Colonic mucosa (tissue), 4 donors: Measurements from ENCODE around the gene FAM151B. TPM values are rescaled to one million over a fixed set of nuclear protein-coding genes. Genes with fewer than 3 reads are reported as not detected.

Source experiments
- DNase-seq: peaks from one replicate; pipeline ENCODE4 v3.0.0-alpha.2; 2020
- H3K27ac ChIP-seq: fragments of 200-600 bp; one replicate; pipeline ENCODE4 v1.8.0; 2021
- H3K27me3 ChIP-seq: fragments of 200-600 bp; one replicate; pipeline ENCODE4 v1.8.0; 2021
- H3K36me3 ChIP-seq: fragments of 200-600 bp; one replicate; pipeline ENCODE4 v1.8.0; 2021
- H3K4me1 ChIP-seq: fragments of 200-600 bp; one replicate; pipeline ENCODE4 v1.8.0; 2021; ENCODE audit warnings: mild to moderate bottlenecking
- H3K4me3 ChIP-seq: fragments of 200-600 bp; one replicate; pipeline ENCODE4 v1.8.0; 2021
- H3K9ac ChIP-seq, 2 donors: one replicate each; pipeline ENCODE4 v1.7.0; 2013; ENCODE audit warnings: control low read depth in 2 of 2, low read depth in 2 of 2, low read length in 2 of 2
- H3K9me3 ChIP-seq: fragments of 200-600 bp; one replicate; pipeline ENCODE4 v1.8.0; 2021
- intact Hi-C: fragments of 100-400 bp; cut with DNase I; formaldehyde crosslinking; loops from one replicate; pipeline ENCODE4 v1.14.1; 2022
- total RNA-seq, 2 donors: library from RNA; stranded (reverse); fragmentation: NEBNext Ultra II Directional in 1 of 2; extraction: Animal tissue kit (Norgen Biotek cat#: 25700) in 1 of 2; gene quantifications; one replicate each; pipeline ENCODE4 v1.2.1, GENCODE V29; 2021
- TF ChIP-seq, protein P1 (sequence below): fragments of 200-600 bp; IDR thresholded peaks from one replicate; pipeline ENCODE4 v1.8.0; 2022; ENCODE audit warnings: antibody characterized with exemption, mild to moderate bottlenecking
- donor health status: healthy.
- donor health status: DM: no; HTN: no; CAD: no.
- donor health status: DM: no; HTN: no; CAD: no.

The FAM151B gene
- total RNA-seq, 2 donors from 2014 or later = 1.4 to 2.4 TPM

DNA sequence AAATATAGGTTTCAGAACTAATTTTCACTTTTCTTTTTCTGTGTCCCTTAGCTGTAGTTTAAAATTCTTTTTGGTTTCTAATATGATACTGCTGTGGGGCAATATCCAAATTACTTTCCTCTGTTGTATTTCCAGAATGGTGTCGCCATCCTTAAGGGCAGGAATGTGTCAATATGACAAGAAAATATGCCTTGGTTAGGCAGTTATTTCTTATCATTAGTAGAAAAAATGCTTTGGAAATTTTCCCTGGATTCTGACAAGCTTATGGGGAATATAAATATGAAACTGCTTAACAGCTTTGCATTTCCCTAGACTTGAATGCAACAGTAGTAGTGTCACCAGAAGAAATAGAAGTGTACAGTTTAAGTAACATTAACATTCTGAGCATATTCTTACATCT lies 52.8 kb downstream of the FAM151B start:
- DNase-seq = no peak
- no peaks in the 10 kb centered on the region for H3K9me3 ChIP-seq
- TF ChIP-seq, protein P1, sequence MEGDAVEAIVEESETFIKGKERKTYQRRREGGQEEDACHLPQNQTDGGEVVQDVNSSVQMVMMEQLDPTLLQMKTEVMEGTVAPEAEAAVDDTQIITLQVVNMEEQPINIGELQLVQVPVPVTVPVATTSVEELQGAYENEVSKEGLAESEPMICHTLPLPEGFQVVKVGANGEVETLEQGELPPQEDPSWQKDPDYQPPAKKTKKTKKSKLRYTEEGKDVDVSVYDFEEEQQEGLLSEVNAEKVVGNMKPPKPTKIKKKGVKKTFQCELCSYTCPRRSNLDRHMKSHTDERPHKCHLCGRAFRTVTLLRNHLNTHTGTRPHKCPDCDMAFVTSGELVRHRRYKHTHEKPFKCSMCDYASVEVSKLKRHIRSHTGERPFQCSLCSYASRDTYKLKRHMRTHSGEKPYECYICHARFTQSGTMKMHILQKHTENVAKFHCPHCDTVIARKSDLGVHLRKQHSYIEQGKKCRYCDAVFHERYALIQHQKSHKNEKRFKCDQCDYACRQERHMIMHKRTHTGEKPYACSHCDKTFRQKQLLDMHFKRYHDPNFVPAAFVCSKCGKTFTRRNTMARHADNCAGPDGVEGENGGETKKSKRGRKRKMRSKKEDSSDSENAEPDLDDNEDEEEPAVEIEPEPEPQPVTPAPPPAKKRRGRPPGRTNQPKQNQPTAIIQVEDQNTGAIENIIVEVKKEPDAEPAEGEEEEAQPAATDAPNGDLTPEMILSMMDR = no peak

DNA sequence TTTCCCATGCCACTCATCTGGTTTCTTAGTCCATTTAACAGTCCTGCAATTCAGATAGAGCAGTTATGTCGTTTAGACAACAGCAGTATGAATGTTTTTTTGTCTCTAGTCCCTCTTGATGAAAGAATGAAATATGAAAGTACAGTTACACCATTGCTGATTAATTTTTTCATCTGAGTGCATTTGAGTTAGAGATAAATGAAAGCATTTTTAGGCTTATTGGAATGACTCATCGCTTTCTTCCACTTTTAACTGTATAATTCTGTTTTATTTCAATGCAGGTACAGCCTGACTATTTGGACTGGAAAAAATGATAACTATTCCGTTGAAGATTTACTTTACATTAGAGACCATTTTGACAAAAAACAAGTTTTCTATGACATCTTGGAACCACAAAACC lies 53.5 kb downstream of the FAM151B start:
- DNase-seq = no peak
- Histone ChIP-seq H3K9me3 (no peaks in the 10 kb centered on the region), H3K4me3 (no peak overlapping the region), H3K36me3 (no peaks in the 10 kb centered on the region), H3K27me3 (no peaks in the 10 kb centered on the region), H3K4me1 (no peaks in the 10 kb centered on the region), H3K9ac (no peak overlapping the region), H3K27ac (no peak overlapping the region)
- intact Hi-C loops = no loop called here
- TF ChIP-seq, protein P1 = no peak

More for the DNA sequence above, 52.8 kb downstream of the FAM151B start:
- H3K27me3 ChIP-seq = no peaks in the 10 kb centered on the region
- intact Hi-C loops = no loop called here
- no peak overlapping the region for H3K4me3 ChIP-seq
- no peak overlapping the region for H3K9ac ChIP-seq
- H3K4me1 ChIP-seq = no peaks in the 10 kb centered on the region
- H3K27ac ChIP-seq = no peak overlapping the region
- H3K36me3 ChIP-seq = no peaks in the 10 kb centered on the region

DNA sequence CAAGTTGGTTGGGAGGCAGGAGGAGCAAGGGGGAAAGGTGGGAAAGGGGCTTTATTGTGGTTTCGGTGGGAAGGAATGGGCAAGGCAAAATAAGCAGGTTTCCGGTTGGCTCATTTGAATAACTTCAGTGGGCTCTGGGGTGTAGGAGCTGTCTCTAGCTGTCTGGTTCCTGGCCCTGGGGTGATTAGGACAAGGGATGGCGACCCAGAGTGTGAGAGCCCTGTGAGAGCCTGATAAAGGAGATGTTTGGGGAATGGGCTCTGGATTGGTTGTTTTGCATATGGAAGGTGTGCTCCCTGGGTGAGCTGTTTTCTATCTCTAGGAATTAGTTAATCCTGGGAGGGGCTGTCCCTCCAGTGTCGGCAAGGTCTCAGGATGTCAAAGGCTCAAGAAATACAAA lies 66.7 kb downstream of the FAM151B start:
- Histone ChIP-seq H3K27ac (no peak overlapping the region), H3K4me3 (no peak overlapping the region), H3K27me3 (no peaks in the 10 kb centered on the region), H3K4me1 (no peaks in the 10 kb centered on the region), H3K36me3 (no peaks in the 10 kb centered on the region), H3K9ac (no peak overlapping the region), H3K9me3 (no peaks in the 10 kb centered on the region)
- TF ChIP-seq, protein P1 = no peak
- intact Hi-C loops = no loop called here
- DNase-seq = no peak

DNA sequence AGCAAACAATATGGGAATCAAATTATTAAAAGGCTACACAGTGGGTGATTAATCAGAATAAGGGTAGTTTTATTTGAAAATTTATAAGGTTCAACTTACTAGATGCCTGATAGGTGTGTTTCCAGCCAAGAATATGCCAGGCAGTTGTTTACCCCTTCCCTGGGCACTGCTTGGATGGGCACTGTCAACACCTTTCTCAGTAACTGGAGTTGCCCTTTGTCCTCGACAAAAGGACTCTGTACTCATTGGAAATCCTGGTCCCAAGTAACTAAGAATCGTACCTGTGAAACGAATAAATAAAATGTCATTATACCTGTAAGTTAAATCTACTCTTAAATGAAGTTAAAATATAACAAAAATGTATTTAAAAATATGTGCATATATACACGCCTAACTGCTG lies 67.2 kb downstream of the FAM151B start:
- Histone ChIP-seq H3K9ac (no peak overlapping the region), H3K27ac (no peak overlapping the region), H3K36me3 (no peaks in the 10 kb centered on the region), H3K27me3 (no peaks in the 10 kb centered on the region), H3K9me3 (no peaks in the 10 kb centered on the region), H3K4me3 (no peak overlapping the region), H3K4me1 (no peaks in the 10 kb centered on the region)
- no peak for DNase-seq
- TF ChIP-seq, protein P1 = no peak
- intact Hi-C loops = no loop called here

DNA sequence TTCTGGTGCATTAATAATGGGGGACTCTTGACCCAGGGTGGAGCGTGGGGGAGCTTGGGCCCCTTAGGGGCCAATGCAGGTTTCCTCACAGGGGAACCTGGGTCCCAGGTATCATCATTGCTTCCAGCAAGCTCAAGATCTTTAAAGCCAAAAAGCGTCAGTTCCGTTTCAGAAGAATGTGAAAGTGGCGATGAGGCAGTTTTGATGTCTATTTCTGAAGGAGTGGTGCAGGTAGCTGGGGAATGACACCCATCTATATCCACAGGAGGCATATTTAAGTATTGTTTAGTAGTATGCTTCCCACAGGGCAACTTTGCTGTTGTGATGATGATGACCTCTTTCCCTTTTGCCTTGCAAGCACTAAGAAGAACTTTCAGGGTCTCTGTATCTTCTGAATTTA lies 71.3 kb downstream of the FAM151B start:
- Histone ChIP-seq H3K9me3 (no peaks in the 10 kb centered on the region), H3K27ac (no peak overlapping the region), H3K27me3 (no peaks in the 10 kb centered on the region), H3K9ac (no peak overlapping the region), H3K4me1 (no peaks in the 10 kb centered on the region), H3K36me3 (no peaks in the 10 kb centered on the region), H3K4me3 (no peak overlapping the region)
- TF ChIP-seq, protein P1 = no peak
- DNase-seq = no peak
- intact Hi-C loops = no loop called here

DNA sequence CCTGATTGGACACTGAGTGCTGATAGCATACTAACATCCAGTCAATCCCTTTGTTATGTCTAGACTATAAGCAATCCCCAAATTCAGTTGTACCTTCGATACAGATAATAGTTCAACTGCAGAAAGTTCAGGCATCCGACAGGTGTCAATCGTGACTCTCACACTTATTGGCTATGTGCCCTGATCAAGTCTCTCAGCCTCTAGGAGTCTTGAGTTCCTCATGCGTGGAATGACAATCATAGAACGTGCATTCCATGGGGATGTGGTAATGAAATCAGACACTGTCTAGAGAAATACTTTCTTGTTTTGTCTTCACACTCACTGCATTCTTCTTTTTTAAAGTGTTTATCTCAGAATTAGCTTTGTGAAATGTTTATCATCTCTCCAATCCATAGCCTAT lies 77.4 kb downstream of the FAM151B start:
- Histone ChIP-seq H3K4me3 (no peak overlapping the region), H3K36me3 (no peaks in the 10 kb centered on the region), H3K27me3 (peaks cover 22% of the 10 kb centered on the region), H3K4me1 (no peaks in the 10 kb centered on the region), H3K27ac (no peak overlapping the region), H3K9ac (no peak overlapping the region), H3K9me3 (no peaks in the 10 kb centered on the region)
- TF ChIP-seq, protein P1 = no peak
- intact Hi-C loops = no loop called here
- no peak for DNase-seq
